Testis (tissue), 2 donors: Measurements from ENCODE around the gene NPC1L1.
"Not testable (repeated sequence)": the region's sequence is repeated elsewhere in the genome, so short reads cannot be mapped to it uniquely, and the experiment has no call there.

Source experiments
- POLR2A ChIP-seq: fragments of 450-650 bp; IDR thresholded peaks from one replicate; pipeline ENCODE4 v1.6.1; 2017; ENCODE audit warnings: antibody characterized with exemption, mild to moderate bottlenecking, moderate library complexity
- TF ChIP-seq, protein P1 (sequence below), 3 experiments: fragments of 450-650 bp in 2 of 3; fragments of 200-600 bp in 1 of 3; sonication (generic) in 1 of 3; IDR thresholded peaks; one replicate each; pipeline ENCODE4 v1.5.1; 2016 to 2019; ENCODE audit warnings: antibody characterized with exemption in 3 of 3, mild to moderate bottlenecking in 2 of 3, moderate library complexity in 1 of 3

DNA sequence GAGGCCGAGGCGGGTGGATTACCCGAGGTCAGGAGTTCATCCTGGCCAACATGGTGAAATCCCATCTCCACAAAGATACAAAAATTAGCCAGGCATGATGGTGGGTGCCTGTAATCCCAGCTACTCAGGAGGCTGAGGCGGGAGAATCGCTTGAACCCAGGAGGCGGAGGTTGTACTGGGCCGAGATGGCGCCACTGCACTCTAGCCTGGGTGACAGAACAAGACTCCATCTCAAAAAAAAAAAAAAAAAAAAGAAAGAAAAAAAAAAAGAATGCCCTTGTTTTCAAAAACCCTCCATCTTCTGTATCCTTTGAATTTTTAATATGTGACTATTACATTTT, 21.5 kb upstream of the NPC1L1 start:
- TF ChIP-seq, protein P1, sequence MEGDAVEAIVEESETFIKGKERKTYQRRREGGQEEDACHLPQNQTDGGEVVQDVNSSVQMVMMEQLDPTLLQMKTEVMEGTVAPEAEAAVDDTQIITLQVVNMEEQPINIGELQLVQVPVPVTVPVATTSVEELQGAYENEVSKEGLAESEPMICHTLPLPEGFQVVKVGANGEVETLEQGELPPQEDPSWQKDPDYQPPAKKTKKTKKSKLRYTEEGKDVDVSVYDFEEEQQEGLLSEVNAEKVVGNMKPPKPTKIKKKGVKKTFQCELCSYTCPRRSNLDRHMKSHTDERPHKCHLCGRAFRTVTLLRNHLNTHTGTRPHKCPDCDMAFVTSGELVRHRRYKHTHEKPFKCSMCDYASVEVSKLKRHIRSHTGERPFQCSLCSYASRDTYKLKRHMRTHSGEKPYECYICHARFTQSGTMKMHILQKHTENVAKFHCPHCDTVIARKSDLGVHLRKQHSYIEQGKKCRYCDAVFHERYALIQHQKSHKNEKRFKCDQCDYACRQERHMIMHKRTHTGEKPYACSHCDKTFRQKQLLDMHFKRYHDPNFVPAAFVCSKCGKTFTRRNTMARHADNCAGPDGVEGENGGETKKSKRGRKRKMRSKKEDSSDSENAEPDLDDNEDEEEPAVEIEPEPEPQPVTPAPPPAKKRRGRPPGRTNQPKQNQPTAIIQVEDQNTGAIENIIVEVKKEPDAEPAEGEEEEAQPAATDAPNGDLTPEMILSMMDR (IDR thresholded peaks at IDR 0.05): not testable (repeated sequence)
- not testable (repeated sequence) for TF ChIP-seq POLR2A
